GM18868 (cell line): ENCODE measurements around the gene ARL2.

Experiments used
- ATAC-seq: cut with Tn5 transposase; IDR thresholded peaks from one replicate; pipeline ENCODE4 v1.9.1; 2021; ENCODE audit warnings: mild to moderate bottlenecking, moderate library complexity; ENCODE audit not compliant: unreplicated experiment

ARL2 gene

GRCh38 chr11:65045061-65045460 lies 31.1 kb downstream of the ARL2 start:
- no peak for ATAC-seq

- ATAC-seq, result no peak
Observed at GRCh38 chr11:65045728-65046127, 31.8 kb downstream of the ARL2 start.

GRCh38 chr11:65047581-65048422 lies 33.8 kb downstream of the ARL2 start:
- no peak for ATAC-seq

GRCh38 chr11:65051398-65051858 lies 37.5 kb downstream of the ARL2 start:
- ATAC-seq, result no peak

GRCh38 chr11:65053827-65054508 lies 40.0 kb downstream of the ARL2 start:
- no peak for ATAC-seq

- no peak for ATAC-seq
Observed at GRCh38 chr11:65055538-65055937, 41.6 kb downstream of the ARL2 start.

- ATAC-seq, result no peak
Observed at GRCh38 chr11:65056999-65057398, 43.0 kb downstream of the ARL2 start.

GRCh38 chr11:65057526-65057925 lies 43.6 kb downstream of the ARL2 start:
- ATAC-seq, result no peak

GRCh38 chr11:65058012-65058411 lies 44.1 kb downstream of the ARL2 start:
- ATAC-seq, result no peak

- no peak for ATAC-seq
Observed at GRCh38 chr11:65058419-65059054, 44.6 kb downstream of the ARL2 start, which contains the start of gene NAALADL1. Gene NAALADL1 (minus strand): TSS chr11:65058553. CDS start chr11:65058521, 32 bp downstream.

- no peak for ATAC-seq
Observed at GRCh38 chr11:65059523-65059922, 45.6 kb downstream of the ARL2 start.

GRCh38 chr11:65059959-65060824 lies 46.2 kb downstream of the ARL2 start:
- no peak for ATAC-seq

- no peak for ATAC-seq
Observed at GRCh38 chr11:65060913-65061408, 47.0 kb downstream of the ARL2 start.

GRCh38 chr11:65063532-65063931 lies 49.6 kb downstream of the ARL2 start:
- no peak for ATAC-seq

- ATAC-seq, result no peak
Observed at GRCh38 chr11:65064847-65065240, 50.9 kb downstream of the ARL2 start.

- no peak for ATAC-seq
Observed at GRCh38 chr11:65065851-65066250, 51.9 kb downstream of the ARL2 start.

GRCh38 chr11:65066315-65066714 lies 52.4 kb downstream of the ARL2 start:
- no peak for ATAC-seq

- ATAC-seq, result no peak
Observed at GRCh38 chr11:65066805-65067291, 52.9 kb downstream of the ARL2 start.

GRCh38 chr11:65067446-65067845 lies 53.5 kb downstream of the ARL2 start:
- no peak for ATAC-seq

GRCh38 chr11:65069217-65069616 lies 55.3 kb downstream of the ARL2 start:
- ATAC-seq, result no peak
